Activated CD8-positive, alpha-beta memory T cell treated with anti-CD3 and anti-CD28 coated beads for 4 hours (primary cell): ENCODE results near the gene LCN10.

Source experiments
- DNase-seq, 2 donors: peaks; one replicate each; pipeline ENCODE4 v3.0.0-alpha.2; 2020; ENCODE audit warnings: low read depth in 2 of 2

LCN10 gene

DNA sequence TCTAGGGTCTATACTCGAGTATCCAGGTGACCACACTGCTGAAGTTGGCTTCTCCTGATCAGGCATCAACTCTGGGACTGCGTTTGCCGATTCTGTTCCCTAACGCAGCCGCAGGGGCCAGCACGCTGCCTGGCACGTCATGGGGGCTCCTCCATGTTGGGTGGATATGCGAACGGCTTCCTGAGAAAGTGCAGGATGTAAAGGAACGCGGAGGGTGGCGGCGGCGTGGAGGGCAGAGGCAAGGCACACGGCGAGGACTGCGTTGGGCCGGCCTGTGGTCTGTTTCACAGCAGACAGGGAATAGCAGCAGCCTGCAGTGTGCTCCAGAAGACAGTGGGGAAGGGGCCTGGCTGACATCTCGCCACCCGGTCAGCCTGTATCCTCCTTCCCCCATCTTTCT is 3.8 kb downstream of the LCN10 start:
- no peak for DNase-seq

DNA sequence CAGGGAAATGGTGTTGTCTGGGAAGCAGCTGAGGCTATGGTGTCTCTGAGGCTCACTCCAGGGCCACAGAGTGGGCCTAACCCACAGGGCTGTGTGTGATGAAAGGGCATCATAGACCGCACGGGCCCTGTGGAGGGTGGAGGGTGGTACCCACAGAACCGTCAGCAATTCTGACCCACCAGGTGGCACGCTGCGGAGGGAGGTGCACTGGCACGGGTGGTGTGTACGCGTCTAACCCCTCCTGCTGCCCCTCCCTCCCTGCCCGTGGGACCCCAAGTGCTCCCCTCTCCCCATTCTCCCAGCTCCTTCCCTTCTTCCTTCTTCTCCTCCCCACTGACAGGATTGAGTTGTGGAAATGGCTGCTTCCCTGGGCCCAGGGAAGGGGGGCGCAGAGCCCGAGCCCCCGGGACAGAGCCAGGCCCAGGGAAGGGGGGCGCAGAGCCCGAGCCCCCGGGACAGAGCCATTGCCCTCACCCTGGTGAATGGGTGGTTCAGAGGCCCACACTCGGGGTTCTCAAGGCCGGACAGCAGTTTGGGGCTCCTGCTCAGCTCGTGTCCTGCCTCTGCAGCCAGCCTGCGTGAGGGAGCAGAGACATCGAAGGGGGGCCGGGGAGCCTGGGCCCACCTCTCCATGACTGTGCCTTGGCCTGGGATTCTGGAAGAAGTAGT is 6.8 kb downstream of the LCN10 start:
- no peak for DNase-seq

DNA sequence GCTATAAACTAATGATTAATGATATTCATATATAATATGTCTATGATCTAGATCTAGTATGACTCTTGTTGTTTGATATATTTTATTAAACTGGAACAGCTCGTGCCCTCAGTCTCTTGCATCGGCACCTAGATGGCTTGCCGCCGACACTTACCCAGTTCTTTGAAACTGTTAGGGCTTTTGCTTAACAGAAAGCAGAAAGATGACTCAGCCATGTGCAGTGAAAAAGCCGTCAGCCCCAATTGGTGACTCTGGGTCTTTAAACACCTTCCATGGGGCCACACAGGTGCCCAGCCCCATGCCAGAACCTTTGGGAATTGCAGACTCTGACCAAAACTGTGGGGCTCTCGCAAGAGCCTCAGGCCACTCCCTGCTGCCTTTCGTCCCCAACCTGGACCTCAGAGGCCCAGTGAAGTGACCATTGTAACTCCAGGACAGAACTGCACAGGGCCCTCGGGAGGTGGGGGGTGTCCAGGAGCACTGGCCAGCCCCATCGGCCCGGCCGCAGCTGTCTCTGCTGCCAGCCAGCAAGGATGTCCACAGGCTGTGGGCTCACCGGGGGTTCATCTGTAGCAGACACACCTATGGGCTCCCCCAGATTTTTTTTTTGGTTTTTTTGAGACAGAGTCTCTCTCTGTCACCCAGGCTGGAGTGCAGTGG is 7.8 kb downstream of the LCN10 start:
- no peak for DNase-seq

DNA sequence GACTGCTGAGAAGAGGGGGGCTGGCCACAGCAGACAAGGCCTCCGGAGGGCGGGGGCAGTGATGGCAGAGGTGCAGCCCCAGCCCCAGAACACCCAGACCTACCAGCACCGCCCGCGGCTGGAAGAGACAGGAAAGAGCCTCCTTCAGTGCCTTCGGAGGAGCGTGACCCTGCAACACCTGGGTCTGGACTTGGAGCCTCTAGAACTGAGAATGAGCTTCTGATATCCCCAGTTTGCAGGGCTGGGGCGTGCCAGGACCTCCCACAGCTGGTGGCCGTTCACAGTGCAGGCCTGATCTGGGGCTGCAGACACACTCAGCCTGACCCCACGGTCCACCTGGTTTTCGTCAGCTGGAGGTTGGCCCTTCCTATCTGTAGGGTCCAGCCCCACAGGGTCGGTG is 9.1 kb downstream of the LCN10 start:
- DNase-seq, result no peak

DNA sequence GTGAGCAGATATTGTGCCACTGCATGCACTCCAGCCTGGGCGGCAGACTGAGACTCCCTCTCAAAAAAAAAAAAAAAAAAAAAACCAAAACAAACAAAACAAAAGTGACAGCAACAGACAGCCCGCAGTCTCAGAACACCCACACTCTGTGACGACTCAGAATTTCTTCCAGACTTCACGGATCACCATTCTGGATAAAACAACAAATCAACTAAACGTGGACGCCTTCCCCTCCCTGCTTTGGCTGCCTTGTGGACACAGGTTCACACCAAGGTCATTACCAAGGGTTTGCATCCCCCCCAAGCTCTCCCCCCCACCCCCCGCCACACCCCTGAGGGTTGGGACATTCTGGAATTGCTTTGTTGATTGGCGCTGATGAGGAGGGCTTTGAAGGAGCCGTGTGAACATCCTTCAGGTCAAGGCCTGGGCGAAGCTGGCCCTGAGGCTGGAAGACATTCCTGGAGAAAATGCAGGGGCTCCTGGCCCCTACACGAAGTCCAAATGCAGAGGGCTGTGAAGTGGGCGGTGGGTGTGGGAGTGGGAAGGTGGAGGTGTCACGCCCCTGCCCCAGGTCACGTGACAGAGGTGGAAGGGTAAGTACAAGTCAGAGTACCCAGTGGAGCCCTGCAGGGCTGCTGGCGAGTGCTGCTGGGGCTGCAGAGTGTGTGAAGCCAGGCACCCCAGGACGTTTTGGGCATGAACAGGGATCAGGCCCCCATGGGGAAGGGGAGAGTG is 10.1 kb downstream of the LCN10 start:
- DNase-seq, result no peak

DNA sequence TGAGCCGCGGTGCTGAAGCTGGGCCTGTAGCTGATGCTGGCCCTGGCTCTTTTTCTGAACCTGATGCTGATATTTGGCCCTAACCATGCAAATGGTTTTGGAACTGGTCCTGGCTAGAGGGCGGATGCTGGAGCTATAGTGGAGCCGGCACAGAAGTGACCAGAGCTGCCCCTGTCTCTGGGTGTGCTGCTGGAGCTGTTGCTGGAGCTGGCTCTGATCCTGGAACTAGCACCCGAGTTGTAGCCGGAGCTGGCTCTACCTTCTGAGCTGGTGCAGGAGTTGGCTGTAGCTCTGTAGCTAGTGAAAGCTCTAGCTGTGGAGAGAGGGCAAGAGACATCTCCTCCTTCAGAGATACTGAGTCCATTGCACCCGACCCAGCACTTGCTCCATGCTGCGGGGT is 12.8 kb downstream of the LCN10 start:
- no peak for DNase-seq

DNA sequence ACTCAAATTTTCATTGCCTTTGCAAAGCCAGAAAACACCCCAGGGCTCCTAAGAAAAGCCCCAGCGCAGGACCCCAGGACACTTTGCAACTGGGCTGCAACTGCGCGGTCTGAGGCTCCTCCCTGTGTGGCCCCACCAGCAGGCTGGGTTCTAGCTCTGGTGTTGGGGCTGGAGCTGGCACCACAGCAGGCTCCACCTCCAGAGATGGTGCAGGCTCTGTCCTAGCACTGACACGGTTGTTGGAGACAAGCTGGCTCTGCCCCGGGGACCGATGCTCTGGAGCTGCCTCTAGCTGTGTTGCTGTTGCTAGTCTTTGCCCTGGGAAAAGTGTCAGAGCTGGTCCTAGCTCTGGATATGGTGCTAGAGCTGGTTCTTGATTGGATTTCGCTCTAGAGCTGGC is 13.6 kb downstream of the LCN10 start:
- no peak for DNase-seq

DNA sequence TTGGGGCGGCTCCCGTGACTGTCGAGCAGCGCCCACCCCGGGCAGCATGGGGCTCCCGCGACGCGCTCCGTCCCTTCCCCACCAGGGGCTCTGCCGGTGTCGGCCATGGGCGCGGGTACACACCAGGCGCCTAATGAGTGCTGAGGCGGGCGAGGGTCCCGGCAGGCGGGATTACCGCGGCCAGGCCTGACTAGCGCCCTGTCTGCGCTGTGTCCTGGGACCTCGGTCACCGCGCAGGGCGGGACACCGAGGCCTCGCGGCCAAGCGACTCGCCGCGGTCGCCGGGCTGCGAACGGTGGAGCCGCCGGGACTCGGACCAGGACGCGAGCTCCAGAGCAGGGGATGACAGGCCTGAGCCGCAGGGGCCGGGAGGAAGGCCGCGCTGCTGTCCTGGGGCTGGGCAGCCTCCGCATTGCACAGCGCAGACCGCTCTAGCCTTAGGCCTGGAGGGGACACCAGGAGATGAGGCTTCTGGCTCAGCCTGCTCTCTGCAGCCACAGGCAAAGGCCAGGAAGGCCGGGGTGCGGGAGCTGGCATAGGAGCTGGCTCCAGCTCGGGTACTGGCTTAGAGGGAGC is 14.1 kb downstream of the LCN10 start:
- DNase-seq, result no peak

DNA sequence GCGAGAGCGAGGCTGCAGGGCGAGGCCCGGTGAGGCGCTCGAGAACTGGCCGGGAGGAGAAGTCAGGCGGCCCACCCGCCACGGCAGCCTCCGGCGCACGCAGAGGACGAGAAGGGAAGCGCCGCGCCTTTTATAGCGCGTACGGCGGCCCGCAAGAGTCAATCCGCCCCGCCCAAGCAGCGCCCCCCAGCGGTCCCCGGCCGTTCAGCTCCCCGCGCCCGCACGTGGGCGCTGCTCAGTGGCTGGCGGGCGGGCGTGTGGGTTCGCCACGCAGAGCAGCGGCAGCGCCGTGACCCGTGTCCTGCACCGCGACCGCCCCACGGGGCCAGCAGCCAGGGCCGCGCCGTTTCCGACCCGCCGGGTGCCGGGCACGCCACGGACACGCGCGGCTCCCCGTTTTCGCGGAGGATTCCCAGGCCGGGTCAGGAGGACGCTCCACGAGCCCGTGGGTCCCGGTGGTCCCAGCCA is 14.6 kb downstream of the LCN10 start:
- DNase-seq, result peak; percentile 81 to 83

DNA sequence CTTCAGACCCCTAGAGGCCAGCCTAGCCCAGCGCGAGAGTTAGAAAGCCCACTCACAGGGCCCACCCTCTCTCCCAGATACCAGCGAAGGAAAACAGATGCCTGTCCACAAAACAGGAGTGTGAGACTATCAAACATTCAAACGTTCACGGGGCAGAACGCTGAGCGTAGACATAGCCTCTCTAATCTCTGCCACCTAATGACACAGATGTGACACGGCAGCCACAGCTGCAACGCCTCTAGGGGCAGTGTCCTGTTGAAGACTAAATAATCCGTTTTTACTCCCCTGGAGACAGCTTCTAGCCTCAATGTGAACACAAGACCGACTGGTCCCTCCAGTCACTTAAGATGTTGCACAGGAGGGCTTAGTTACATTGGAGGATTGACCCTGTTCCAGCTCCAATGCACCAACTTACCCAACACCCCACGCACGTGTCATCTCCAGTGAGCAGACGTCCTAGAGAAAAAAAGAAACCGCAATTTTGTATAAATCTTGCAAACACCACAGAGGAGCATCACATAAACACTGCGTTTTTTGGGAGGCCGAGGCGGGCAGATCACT is 16.0 kb downstream of the LCN10 start:
- DNase-seq, result no peak

DNA sequence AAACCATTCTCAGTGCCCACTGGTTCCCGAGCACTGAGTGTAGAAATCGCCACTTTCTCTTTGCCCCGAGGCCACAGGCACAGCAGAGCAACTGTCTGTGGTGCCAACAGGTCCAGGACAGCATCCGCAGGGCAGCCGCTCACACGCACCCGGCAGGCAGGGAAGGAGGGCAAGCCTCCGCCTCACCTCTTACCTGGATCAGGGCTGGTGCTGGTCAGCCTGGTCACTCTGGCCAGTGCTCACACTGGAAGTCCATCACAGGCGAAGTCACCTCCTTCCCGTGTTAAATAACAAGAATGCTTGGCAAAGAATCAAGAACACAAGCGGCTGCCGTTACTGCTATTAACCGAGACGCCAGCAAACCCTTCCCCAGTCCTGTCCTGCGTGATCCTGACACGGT is 16.6 kb downstream of the LCN10 start:
- no peak for DNase-seq

DNA sequence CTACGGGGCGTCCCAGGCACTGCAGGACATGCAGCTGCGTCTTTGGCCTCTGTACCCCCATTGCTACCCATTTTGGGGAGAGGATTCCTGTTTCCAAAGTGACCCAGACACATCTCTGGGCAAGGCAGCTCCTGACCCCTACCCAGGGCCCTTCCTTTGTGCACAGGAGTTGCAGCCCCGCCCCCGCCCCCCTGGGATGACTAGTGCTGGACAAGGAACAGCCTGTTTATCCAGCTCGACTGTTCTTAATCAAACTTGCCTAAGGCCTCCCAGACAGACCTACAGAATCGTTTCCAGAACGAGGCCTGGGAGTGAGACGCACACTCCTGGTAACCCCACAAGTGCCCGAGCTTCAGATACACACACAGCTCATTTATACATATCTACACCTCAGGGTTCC is 17.1 kb downstream of the LCN10 start:
- no peak for DNase-seq

DNA sequence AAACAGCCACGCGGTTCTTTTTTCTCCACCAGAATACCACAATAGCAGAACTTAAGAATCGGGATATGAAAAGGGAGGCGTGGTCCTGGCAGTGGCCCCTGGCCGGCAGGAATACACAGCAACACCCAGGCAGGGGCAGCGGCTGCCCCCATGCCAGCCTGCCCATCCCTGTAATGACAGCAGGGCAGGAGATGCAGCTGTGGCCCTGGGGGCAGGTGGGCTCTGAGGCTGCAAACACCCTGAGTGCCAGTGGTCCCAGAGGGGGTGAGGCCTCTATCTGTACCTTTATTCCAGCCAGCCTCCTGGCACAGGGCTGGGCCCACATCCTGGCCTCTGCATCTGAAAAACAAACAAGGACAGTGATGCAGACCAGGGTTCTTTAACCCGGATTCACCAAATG is 18.0 kb downstream of the LCN10 start:
- no peak for DNase-seq

DNA sequence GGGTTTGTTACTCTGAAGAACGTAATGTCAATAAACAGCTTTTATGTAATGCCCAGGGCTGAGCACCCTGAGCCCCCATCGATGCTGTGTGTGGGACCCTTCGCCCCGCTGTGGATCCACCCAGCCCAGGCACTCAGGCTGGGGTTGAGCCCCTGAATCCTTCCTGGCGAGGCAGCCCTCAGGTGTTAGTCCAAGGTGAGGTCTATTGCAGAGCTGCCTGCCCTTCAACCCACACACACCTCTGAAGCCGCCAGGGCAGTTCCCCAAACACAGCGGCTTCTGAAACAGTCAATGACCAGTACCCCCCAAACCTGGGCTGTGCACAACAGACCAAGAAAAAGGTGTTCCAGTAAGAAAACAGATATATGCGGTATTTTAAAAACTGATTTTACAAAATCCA is 18.8 kb downstream of the LCN10 start:
- no peak for DNase-seq

DNA sequence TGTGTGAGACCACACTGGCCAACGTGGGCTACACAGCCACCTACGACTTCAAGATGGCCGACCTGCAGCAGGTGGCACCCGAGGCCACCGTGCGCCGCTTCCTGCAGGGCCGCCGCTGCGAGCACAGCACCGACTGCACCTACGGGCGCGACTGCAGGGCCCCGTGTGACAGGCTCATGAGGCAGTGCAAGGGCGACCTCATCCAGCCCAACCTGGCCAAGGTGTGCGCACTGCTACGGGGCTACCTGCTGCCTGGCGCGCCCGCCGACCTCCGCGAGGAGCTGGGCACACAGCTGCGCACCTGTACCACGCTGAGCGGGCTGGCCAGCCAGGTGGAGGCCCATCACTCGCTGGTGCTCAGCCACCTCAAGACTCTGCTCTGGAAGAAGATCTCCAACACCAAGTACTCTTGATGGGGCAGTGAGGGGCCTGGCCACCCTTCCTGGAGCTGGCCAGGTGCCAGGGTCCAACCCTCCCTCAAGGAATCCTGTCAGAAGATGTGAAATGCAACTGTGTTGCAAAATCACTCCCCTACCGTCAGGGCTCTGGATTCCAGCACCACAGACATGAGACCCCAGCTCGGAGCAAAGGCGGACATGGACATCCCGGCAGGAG is 19.3 kb downstream of the LCN10 start:
- DNase-seq, result no peak

DNA sequence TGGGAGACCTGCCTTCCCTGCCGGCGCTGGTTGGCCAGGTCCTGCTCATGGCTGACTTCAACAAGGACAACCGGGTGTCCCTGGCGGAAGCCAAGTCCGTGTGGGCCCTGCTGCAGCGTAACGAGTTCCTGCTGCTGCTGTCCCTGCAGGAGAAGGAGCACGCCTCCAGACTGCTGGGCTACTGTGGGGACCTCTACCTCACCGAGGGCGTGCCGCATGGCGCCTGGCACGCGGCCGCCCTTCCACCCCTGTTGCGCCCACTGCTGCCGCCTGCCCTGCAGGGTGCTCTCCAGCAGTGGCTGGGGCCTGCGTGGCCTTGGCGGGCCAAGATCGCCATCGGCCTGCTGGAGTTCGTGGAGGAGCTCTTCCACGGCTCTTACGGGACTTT is 19.8 kb downstream of the LCN10 start:
- DNase-seq, result no peak

DNA sequence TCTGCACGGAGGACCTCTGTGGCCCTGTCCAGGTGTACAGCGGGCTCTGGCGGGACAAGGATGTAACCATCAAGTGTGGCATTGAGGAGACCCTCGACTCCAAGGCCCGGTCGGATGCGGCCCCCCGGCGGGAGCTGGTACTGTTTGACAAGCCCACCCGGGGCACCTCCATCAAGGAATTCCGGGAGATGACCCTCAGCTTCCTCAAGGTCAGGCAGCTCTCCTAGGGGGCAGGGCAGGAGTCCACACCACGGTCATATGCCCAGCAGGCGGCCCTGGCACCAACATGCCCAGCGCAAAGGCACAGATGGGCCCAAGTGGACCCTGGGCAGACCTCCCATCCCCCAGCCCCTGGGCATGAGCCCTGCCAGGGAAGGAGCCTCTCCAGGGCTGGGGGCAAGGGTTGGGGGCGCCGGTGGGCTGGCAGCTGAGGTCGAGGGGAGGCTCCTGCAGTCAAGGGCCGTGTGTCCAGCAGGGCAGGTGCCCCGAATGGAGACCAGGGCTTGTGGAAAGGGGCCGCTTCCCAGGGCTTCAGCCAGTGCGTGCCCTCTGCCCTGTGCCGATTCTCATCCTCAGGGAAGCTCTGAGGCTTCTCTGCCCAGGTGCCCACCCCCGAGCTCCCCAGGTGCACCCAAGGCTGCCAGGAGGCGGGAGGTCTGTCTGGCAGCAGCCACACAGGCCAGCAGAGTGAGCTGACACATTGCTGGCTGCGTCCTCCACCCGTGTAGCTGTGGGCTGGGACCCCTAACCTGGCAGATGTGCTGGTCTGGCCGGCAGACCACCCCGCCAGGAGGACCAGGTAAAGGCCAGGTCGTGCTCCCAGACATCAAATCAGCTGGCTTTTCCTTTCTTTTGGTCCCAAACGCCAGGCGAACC is 20.4 kb downstream of the LCN10 start:
- DNase-seq, result no peak

DNA sequence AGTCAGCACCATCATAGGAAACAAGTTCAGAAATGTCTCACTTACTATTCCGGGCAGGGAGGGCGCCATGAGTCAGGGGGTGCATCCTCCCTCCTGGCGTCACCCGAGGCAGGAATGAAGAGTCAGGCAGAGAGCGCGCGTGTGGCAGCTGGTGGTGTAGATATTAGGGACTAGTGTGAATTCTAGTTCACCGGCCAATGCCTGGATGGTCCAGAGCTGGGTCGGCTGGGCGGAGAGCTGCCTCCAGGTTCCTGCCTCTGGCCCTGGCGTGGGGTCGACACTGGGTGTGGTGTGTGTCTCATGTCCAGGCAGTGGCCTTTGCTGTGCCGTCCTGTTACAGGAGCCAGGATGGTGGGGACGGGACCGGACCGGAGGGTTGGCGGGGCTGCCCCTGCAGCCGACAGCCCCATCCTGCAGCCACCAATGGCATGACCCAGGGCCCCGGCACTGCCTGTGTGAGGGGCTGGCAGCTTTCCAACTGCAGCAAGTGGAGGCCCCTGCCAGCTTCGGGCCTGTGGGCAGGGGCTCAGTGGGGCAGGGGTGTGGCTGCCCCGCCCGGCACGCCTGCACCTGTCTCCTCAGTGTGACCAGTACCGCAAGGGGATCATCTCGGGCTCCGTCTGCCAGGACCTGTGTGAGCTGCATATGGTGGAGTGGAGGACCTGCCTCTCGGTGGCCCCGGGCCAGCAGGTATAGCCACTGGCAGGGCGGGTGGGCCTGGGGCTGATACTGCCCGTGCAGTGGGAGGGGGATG is 21.2 kb downstream of the LCN10 start:
- no peak for DNase-seq

DNA sequence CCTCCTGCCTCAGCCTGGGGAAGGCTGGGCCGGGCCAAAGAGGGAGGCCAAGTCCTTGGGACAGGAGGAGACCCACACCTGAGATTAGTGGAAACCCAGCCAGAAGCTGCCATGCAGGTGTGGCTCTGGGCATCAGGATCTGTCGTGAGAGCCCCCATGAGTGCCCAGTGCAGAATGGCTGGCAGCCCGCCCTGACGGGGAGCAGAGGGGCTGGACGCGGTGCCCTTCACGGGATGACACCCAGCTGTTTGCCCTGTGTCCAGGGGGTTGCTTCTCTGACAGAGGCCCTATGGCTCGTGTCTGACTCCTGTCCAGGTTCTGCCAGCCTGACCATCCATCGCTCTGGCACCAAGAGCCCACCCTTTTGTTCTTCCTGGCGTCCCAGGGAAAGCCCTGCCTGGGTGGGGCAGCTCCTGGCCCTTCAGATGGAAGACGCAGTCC is 21.8 kb downstream of the LCN10 start:
- DNase-seq, result no peak

DNA sequence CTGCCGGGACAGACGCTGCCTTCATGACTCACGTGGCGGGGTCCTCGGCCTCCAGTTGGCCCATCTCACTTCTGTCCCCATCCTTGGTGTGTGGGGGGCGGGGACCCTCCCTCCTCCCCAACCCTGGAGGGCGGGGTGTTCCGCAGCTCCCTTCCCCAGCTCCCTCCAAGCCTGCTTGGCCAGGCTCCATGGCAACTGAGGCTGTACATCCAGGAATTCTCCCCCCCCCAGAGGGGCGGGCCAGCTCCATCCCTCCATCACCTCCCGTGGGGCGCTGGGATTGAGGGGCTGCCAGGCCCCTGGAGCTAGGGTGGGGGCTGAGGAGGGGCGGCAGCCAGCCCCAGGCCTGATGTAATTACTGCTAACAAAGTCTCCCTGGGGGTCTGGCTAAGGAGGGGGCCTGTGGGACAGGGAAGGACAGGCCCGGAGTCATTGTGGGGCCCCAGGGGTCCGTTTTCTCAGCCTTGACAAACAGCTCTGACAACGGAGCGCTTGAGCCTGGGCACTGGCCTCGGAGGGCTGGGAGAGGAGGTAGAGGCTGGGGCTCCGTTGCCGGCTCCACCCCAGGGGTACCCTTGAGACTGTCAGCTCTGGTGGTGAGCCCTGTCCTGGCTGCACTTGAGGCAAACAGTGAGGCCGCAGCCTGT is 22.4 kb downstream of the LCN10 start:
- DNase-seq, result no peak
